PC-3 (cell line): ENCODE measurements around the gene FIS1. TPM values are rescaled to one million over a fixed set of nuclear protein-coding genes. Genes with fewer than 3 reads are reported as not detected.
A peak's percentile ranks its signal among the peaks of the same experiment; 100 is the strongest.
"Not testable (repeated sequence)": the region's sequence is repeated elsewhere in the genome, so short reads cannot be mapped to it uniquely, and the experiment has no call there.

Source experiments
- ATAC-seq: fragments of 200-7000 bp; cut with Tn5 transposase; 2 replicates; pipeline ENCODE4 v1.9.1; 2020; ENCODE audit warnings: mild to moderate bottlenecking, moderate library complexity
- BruUV-seq: library from RNA; stranded (reverse); fragments of 400-500 nt; replicated peaks from 2 replicates; lab custom pipeline; 2021; lab: Mats Ljungman, UMichigan
- CTCF ChIA-PET: fragments of 300-600 bp; sonication (Branson Sonifier 250); formaldehyde crosslinking; loops from one replicate; lab custom pipeline; 2022; ENCODE audit warnings: antibody characterized with exemption; lab: Charles Lee
- POLR2A ChIA-PET: fragments of 300-600 bp; sonication (Branson Sonifier 250); formaldehyde crosslinking; loops from one replicate; lab custom pipeline; 2022; ENCODE audit warnings: antibody characterized with exemption; ENCODE audit not compliant: unreplicated experiment; lab: Charles Lee
- DNase-seq: peaks from one replicate; pipeline ENCODE4 v3.0.0-alpha.2; 2015
- H2AFZ ChIP-seq: fragments of 300-600 bp; sonication (generic); 2 replicates; pipeline ENCODE4 v1.6.0; 2016; ENCODE audit warnings: antibody characterized with exemption, low read length
- H3F3A ChIP-seq: fragments of 300-600 bp; sonication (generic); one replicate; pipeline ENCODE4 v1.6.0; 2017; ENCODE audit warnings: antibody characterized with exemption, low read length, control low read depth, mild to moderate bottlenecking; ENCODE audit not compliant: unreplicated experiment
- H3K27ac ChIP-seq: fragments of 300-600 bp; sonication (generic); 2 replicates; pipeline ENCODE4 v1.5.1; 2016; ENCODE audit warnings: mild to moderate bottlenecking, low read length
- H3K27me3 ChIP-seq: fragments of 300-600 bp; sonication (generic); 2 replicates; pipeline ENCODE4 v1.6.1; 2016; ENCODE audit warnings: low read length, mixed read lengths
- H3K36me3 ChIP-seq: fragments of 300-600 bp; sonication (generic); 2 replicates; pipeline ENCODE4 v1.6.1; 2016; ENCODE audit warnings: low read depth, mixed run types, low read length, mixed read lengths
- H3K4me1 ChIP-seq: fragments of 300-600 bp; sonication (generic); 2 replicates; pipeline ENCODE4 v1.5.1; 2016; ENCODE audit warnings: low read length; ENCODE audit not compliant: insufficient read depth
- H3K4me2 ChIP-seq: fragments of 300-600 bp; sonication (generic); 2 replicates; pipeline ENCODE4 v1.6.0; 2016; ENCODE audit warnings: low read length
- H3K4me3 ChIP-seq: fragments of 300-600 bp; sonication (generic); 2 replicates; pipeline ENCODE4 v1.5.1; 2016; ENCODE audit warnings: mild to moderate bottlenecking, low read length, mixed read lengths
- H3K79me2 ChIP-seq: fragments of 300-600 bp; sonication (generic); 2 replicates; pipeline ENCODE4 v1.6.1; 2017; ENCODE audit warnings: low read length, mixed read lengths
- H3K9ac ChIP-seq: fragments of 300-600 bp; sonication (generic); 2 replicates; pipeline ENCODE4 v1.6.0; 2016; ENCODE audit warnings: mild to moderate bottlenecking, low read length
- H3K9me2 ChIP-seq: fragments of 300-600 bp; sonication (generic); replicated peaks from 2 replicates; pipeline ENCODE4 v1.6.1; 2016; ENCODE audit warnings: mixed run types, low read length, mixed read lengths
- H3K9me3 ChIP-seq: fragments of 300-600 bp; sonication (generic); 2 replicates; pipeline ENCODE4 v1.6.1; 2016; ENCODE audit warnings: low read length, mixed read lengths
- H4K20me1 ChIP-seq: fragments of 300-600 bp; sonication (generic); 2 replicates; pipeline ENCODE4 v1.6.1; 2016; ENCODE audit warnings: low read length, mixed read lengths
- EZH2 ChIP-seq: fragments of 300-600 bp; sonication (generic); IDR thresholded peaks from one replicate; pipeline ENCODE4 v1.6.1; 2017; ENCODE audit warnings: antibody characterized with exemption, mild to moderate bottlenecking, low read length; ENCODE audit not compliant: unreplicated experiment
- EZH2phosphoT487 ChIP-seq: fragments of 300-600 bp; sonication (generic); IDR thresholded peaks from 2 replicates; pipeline ENCODE4 v1.6.1; 2018; ENCODE audit warnings: mild to moderate bottlenecking, antibody characterized with exemption, low read length, borderline replicate concordance
- intact Hi-C: fragments of 100-400 bp; cut with micrococcal nuclease; formaldehyde crosslinking; loops from 2 replicates; pipeline ENCODE4 v1.9.0; 2023
- total RNA-seq: library from RNA; depleted of rRNA; stranded (reverse); fragments of >200 nt; gene quantifications from 2 replicates; pipeline ENCODE4 v1.2.3, GENCODE V29; 2014
- TF ChIP-seq, protein P1 (sequence below): fragments of 300-600 bp; sonication (generic); conservative IDR thresholded peaks from 2 replicates; pipeline ENCODE4 v1.5.1; 2017; ENCODE audit warnings: antibody characterized with exemption, low read depth, mild to moderate bottlenecking, low read length

Gene FIS1
- total RNA-seq, 1 experiment from 2014 or later, result 146 TPM

DNA sequence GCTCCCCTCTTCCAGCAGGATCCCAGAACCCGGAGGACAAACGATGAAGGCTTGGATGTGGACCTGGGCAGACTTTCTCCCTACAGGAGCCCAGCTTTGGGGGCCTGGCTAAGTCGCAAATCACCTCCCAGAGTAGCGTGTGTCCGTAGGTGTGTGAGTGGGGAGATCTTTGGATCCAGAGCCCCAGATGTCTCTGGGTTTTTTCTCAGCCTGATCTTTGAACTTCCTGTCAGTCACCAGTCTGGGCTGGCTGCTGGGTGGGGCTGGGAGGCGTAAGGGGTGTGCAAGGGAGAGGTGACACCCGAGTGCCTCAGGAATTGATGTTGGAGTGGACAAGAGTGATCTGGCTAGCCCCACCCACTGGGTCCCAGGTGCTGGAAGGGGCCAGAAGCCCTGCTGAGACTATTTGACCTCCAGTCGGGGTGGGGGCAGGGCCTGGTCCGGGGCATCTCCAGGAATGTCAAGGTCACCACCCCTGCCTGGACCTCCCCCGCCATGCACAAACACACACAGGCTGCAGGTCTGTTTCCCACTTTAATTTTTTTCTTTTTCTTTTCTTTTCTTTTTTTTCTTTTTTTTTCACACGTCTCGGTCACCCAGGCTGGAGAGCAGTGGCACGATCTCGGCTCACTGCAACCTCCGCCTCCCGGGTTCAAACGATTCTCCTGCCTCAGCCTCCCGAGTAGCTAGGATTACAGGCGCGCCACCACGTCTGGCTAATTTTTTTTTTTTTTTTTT is 43.9 kb downstream of the FIS1 start, which contains the start of gene MOGAT3:
TSS of gene MOGAT3 (minus strand) at position 175 of the 738 bp plus-strand sequence. CDS start 182 bp downstream, outside the sequence.
- CTCF ChIA-PET, result no interaction called here

DNA sequence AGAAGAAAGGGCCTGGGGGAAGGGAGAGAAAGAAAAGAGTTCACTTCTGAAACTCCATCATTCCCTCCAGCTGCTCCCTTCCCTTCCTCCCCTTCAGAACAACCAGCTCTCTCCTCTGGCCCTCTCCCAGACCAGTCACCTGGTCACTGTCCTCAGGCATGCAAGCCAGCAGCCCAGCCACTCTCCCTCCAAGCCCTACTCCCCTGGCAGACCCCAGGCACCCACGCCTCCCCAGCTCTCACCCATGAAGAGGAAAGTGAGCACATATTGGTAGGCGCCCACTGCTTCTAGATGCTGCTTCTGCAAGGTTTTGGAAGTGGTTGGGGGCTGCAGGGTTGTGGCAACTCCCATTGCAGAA is 44.4 kb downstream of the FIS1 start:
- Histone ChIP-seq H4K20me1 (no peaks in the 10 kb centered on the region), H3K9me2 (no peaks in the 10 kb centered on the region), H3K4me1 (no peaks in the 10 kb centered on the region), H3K79me2 (no peaks in the 10 kb centered on the region), H3K36me3 (no peaks in the 10 kb centered on the region), H3K4me2 (no peak overlapping the region), H2AFZ (no peak overlapping the region), H3K27ac (no peak overlapping the region), H3K27me3 (no peaks in the 10 kb centered on the region), H3K9ac (no peak overlapping the region), H3K4me3 (no peak overlapping the region), H3F3A (no peaks in the 10 kb centered on the region), H3K9me3 (no peaks in the 10 kb centered on the region)
- TF ChIP-seq EZH2, result no peak
- no TSS peak for BruUV-seq
- ChIA-PET POLR2A (interaction anchor here (0.6 kb wide), 1 partner anchor 35 kb away, joined by 6 read pairs; the partner anchor contains the start of gene VGF), CTCF (no interaction called here)
- ATAC-seq, result no peak
- intact Hi-C loops, result no loop called here
- DNase-seq, result no peak

More for the DNA sequence above, 43.9 kb downstream of the FIS1 start, which contains the start of gene MOGAT3:
- intact Hi-C loops, result no loop called here
- BruUV-seq, result no TSS peak
- no peak within 1 kb of the TSS for H2AFZ ChIP-seq
- H4K20me1 ChIP-seq, result no peaks in the 10 kb centered on the region
- no peaks in the 10 kb centered on the region for H3K36me3 ChIP-seq
- H3K27ac ChIP-seq, result no peak within 1 kb of the TSS
- H3K4me3 ChIP-seq, result no peak within 1 kb of the TSS
- H3K9me3 ChIP-seq, result no peaks in the 10 kb centered on the region
- no peaks in the 10 kb centered on the region for H3K79me2 ChIP-seq
- H3K9me2 ChIP-seq, result no peaks in the 10 kb centered on the region
- H3K9ac ChIP-seq, result no peak within 1 kb of the TSS
- H3F3A ChIP-seq, result no peaks in the 10 kb centered on the region
- no peaks in the 10 kb centered on the region for H3K4me1 ChIP-seq
- no peak within 1 kb of the TSS for H3K4me2 ChIP-seq
- TF ChIP-seq, protein P1, sequence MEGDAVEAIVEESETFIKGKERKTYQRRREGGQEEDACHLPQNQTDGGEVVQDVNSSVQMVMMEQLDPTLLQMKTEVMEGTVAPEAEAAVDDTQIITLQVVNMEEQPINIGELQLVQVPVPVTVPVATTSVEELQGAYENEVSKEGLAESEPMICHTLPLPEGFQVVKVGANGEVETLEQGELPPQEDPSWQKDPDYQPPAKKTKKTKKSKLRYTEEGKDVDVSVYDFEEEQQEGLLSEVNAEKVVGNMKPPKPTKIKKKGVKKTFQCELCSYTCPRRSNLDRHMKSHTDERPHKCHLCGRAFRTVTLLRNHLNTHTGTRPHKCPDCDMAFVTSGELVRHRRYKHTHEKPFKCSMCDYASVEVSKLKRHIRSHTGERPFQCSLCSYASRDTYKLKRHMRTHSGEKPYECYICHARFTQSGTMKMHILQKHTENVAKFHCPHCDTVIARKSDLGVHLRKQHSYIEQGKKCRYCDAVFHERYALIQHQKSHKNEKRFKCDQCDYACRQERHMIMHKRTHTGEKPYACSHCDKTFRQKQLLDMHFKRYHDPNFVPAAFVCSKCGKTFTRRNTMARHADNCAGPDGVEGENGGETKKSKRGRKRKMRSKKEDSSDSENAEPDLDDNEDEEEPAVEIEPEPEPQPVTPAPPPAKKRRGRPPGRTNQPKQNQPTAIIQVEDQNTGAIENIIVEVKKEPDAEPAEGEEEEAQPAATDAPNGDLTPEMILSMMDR, result no peak
- TF ChIP-seq EZH2phosphoT487 (no peak), EZH2 (no peak)
- peak; percentile 35; the same call in 1 of the 2 replicates for ATAC-seq
- DNase-seq, result no peak
- no peaks in the 10 kb centered on the region for H3K27me3 ChIP-seq
- POLR2A ChIA-PET, result no interaction called here

DNA sequence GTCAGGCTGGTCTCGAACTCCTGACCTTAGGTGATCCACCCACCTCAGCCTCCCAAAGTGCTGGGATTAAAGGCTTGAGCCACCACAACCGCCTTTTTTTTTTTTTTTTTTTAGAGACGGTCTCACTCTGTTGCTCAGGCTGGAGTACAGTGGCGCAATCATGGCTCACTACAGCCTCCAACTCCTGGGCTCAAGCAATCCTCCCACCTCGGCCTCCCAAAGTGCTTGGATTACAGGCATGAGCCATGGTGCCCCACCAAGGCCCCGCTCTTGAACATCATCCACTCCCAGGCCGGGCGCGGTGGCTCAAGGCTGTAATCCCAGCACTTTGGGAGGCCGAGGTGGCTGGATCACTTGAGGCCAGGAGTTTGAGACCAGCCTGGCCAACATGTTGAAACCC is 45.4 kb downstream of the FIS1 start:
- H3K9me3 ChIP-seq, H3K9ac ChIP-seq, H3K27me3 ChIP-seq, H3K9me2 ChIP-seq, H3K4me1 ChIP-seq, intact Hi-C loops, H3K27ac ChIP-seq, DNase-seq, H2AFZ ChIP-seq, H3K4me3 ChIP-seq, ATAC-seq, POLR2A ChIA-PET, BruUV-seq, H3K36me3 ChIP-seq, H3K79me2 ChIP-seq, H3K4me2 ChIP-seq, H3F3A ChIP-seq, CTCF ChIA-PET, H4K20me1 ChIP-seq: not testable (repeated sequence)
